HepG2 (cell line): Measurements from ENCODE around the gene C2. TPM values are rescaled to one million over a fixed set of nuclear protein-coding genes. Genes with fewer than 3 reads are reported as not detected.
A peak's percentile ranks its signal among the peaks of the same experiment; 100 is the strongest.

ENCODE experiments used
- AKAP8 ChIP-seq: sonication (generic); formaldehyde crosslinking; IDR thresholded peaks from 2 replicates; pipeline ENCODE4 v1.5.1; 2020; ENCODE audit warnings: mild to moderate bottlenecking, missing genetic modification reagents
- HNF4A ChIP-seq: sonication (generic); formaldehyde crosslinking; IDR thresholded peaks from 2 replicates; pipeline ENCODE4 v1.4.0; 2020; ENCODE audit warnings: missing genetic modification reagents
- HOXD1 ChIP-seq: sonication (generic); formaldehyde crosslinking; IDR thresholded peaks from 2 replicates; pipeline ENCODE4 v1.5.0; 2020; ENCODE audit warnings: missing genetic modification reagents
- PRDM15 ChIP-seq: sonication (generic); formaldehyde crosslinking; IDR thresholded peaks from 2 replicates; pipeline ENCODE4 v1.4.0; 2020; ENCODE audit warnings: missing genetic modification reagents
- SP4 ChIP-seq: sonication (generic); formaldehyde crosslinking; IDR thresholded peaks from 2 replicates; pipeline ENCODE4 v1.8.1; 2023; ENCODE audit warnings: mild to moderate bottlenecking, missing genetic modification reagents
- TCF7L2 ChIP-seq: IDR thresholded peaks from 2 replicates; pipeline ENCODE4 v1.6.1; 2011; ENCODE audit warnings: mild to moderate bottlenecking, low read depth, low read length, moderate library complexity
- ZNF354B ChIP-seq: sonication (generic); formaldehyde crosslinking; IDR thresholded peaks from 2 replicates; pipeline ENCODE4 v1.8.0; 2022; ENCODE audit warnings: mild to moderate bottlenecking, missing genetic modification reagents
- ZNF512B ChIP-seq: sonication (generic); formaldehyde crosslinking; IDR thresholded peaks from 2 replicates; pipeline ENCODE4 v1.5.1; 2020; ENCODE audit warnings: missing genetic modification reagents, mild to moderate bottlenecking, borderline replicate concordance
- ZNF607 ChIP-seq: sonication (generic); formaldehyde crosslinking; IDR thresholded peaks from 2 replicates; pipeline ENCODE4 v1.5.1; 2020; ENCODE audit warnings: missing genetic modification reagents, mild to moderate bottlenecking, borderline replicate concordance
- ZSCAN30 ChIP-seq: sonication (generic); formaldehyde crosslinking; IDR thresholded peaks from 2 replicates; pipeline ENCODE4 v1.5.0; 2020; ENCODE audit warnings: mild to moderate bottlenecking, missing genetic modification reagents
- polyA plus RNA-seq, 8 experiments: library from polyadenylated mRNA; depleted of rRNA in 3 of 8; stranded (reverse) in 7 of 8; unstranded in 1 of 8; fragments of >200 nt; fragmentation: Illumina TruSeq in 4 of 8; extraction: Trizol in 4 of 8; gene quantifications; 2 replicates each; pipeline versions ENCODE4 v1.2.1 to v1.2.3, GENCODE V29; 2011 to 2016; ENCODE audit warnings: low read depth in 4 of 8, missing spikeins in 1 of 8, mixed read lengths in 1 of 8; ENCODE audit not compliant: insufficient read depth in 1 of 8
- total RNA-seq, 5 experiments: library from RNA; depleted of rRNA; stranded (reverse); fragments of >200 nt; fragmentation: Illumina TruSeq; extraction: Trizol; gene quantifications; 2 replicates each; pipeline ENCODE4 v1.2.3, GENCODE V29; 2016; ENCODE audit warnings: low read depth in 1 of 5
- TF ChIP-seq, protein P1 (sequence below): sonication (generic); formaldehyde crosslinking; IDR thresholded peaks from 2 replicates; pipeline ENCODE4 v1.4.0; 2020; ENCODE audit warnings: mild to moderate bottlenecking, missing genetic modification reagents, borderline replicate concordance
- TF ChIP-seq, protein P2 (sequence below), 2 experiments: sonication (generic) in 1 of 2; formaldehyde crosslinking in 1 of 2; IDR thresholded peaks; 2 replicates each; pipeline versions ENCODE4 v1.4.0 to v1.6.1; 2016 to 2020; ENCODE audit warnings: borderline replicate concordance in 1 of 2, low read depth in 1 of 2, mild to moderate bottlenecking in 1 of 2, missing genetic modification reagents in 1 of 2

The C2 gene
- total and polyA plus RNA-seq, 2 of the 13 experiments (the other 11 are each of a cell fraction or from before 2014, with no cell fraction given): 165 to 307 TPM

DNA sequence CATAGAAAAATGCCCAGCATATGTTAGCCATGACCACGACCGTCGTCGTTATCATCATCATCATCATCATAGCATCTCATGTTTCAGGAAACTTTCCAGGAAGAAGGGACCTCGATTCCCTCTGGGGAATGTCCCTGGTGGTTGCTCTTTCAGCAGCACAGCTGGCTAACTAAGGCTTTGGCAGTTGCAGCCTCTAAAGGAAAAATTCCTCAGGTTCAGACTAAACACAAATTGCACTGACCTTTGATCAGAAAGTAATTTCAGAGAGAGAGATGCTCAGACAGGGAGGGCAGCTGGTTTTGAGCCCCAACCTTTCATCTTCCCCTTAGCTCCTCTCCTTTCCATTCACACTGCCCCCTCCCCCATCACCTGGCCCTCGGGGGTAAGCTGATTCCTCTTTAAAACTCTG lies 12.7 kb downstream of the C2 start (continued):
- TF ChIP-seq, protein P1, sequence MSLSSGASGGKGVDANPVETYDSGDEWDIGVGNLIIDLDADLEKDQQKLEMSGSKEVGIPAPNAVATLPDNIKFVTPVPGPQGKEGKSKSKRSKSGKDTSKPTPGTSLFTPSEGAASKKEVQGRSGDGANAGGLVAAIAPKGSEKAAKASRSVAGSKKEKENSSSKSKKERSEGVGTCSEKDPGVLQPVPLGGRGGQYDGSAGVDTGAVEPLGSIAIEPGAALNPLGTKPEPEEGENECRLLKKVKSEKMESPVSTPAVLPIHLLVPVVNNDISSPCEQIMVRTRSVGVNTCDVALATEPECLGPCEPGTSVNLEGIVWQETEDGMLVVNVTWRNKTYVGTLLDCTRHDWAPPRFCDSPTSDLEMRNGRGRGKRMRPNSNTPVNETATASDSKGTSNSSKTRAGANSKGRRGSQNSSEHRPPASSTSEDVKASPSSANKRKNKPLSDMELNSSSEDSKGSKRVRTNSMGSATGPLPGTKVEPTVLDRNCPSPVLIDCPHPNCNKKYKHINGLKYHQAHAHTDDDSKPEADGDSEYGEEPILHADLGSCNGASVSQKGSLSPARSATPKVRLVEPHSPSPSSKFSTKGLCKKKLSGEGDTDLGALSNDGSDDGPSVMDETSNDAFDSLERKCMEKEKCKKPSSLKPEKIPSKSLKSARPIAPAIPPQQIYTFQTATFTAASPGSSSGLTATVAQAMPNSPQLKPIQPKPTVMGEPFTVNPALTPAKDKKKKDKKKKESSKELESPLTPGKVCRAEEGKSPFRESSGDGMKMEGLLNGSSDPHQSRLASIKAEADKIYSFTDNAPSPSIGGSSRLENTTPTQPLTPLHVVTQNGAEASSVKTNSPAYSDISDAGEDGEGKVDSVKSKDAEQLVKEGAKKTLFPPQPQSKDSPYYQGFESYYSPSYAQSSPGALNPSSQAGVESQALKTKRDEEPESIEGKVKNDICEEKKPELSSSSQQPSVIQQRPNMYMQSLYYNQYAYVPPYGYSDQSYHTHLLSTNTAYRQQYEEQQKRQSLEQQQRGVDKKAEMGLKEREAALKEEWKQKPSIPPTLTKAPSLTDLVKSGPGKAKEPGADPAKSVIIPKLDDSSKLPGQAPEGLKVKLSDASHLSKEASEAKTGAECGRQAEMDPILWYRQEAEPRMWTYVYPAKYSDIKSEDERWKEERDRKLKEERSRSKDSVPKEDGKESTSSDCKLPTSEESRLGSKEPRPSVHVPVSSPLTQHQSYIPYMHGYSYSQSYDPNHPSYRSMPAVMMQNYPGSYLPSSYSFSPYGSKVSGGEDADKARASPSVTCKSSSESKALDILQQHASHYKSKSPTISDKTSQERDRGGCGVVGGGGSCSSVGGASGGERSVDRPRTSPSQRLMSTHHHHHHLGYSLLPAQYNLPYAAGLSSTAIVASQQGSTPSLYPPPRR (CRISPR knock-in tag): no peak
- TF ChIP-seq ZNF607 (CRISPR knock-in tag) (no peak), TCF7L2 (no peak), PRDM15 (CRISPR knock-in tag) (no peak), HOXD1 (no peak), ZSCAN30 (CRISPR knock-in tag) (no peak), AKAP8 (CRISPR knock-in tag) (no peak), ZNF354B (CRISPR knock-in tag) (no peak), SP4 (CRISPR knock-in tag) (no peak), ZNF512B (CRISPR knock-in tag) (no peak), HNF4A (CRISPR knock-in tag) (peak; percentile 65)
- TF ChIP-seq, protein P2, sequence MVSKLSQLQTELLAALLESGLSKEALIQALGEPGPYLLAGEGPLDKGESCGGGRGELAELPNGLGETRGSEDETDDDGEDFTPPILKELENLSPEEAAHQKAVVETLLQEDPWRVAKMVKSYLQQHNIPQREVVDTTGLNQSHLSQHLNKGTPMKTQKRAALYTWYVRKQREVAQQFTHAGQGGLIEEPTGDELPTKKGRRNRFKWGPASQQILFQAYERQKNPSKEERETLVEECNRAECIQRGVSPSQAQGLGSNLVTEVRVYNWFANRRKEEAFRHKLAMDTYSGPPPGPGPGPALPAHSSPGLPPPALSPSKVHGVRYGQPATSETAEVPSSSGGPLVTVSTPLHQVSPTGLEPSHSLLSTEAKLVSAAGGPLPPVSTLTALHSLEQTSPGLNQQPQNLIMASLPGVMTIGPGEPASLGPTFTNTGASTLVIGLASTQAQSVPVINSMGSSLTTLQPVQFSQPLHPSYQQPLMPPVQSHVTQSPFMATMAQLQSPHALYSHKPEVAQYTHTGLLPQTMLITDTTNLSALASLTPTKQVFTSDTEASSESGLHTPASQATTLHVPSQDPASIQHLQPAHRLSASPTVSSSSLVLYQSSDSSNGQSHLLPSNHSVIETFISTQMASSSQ (IDR thresholded peaks at IDR 0.05; ENCODE audit: low read depth): no peak
- TF ChIP-seq, protein P2 (CRISPR knock-in tag; IDR thresholded peaks at IDR 0.05; ENCODE audit: borderline replicate concordance): no peak
